ENCODE results near the gene TMPRSS12.
A peak's percentile ranks its signal among the peaks of the same experiment; 100 is the strongest.

The TMPRSS12 gene

DNA sequence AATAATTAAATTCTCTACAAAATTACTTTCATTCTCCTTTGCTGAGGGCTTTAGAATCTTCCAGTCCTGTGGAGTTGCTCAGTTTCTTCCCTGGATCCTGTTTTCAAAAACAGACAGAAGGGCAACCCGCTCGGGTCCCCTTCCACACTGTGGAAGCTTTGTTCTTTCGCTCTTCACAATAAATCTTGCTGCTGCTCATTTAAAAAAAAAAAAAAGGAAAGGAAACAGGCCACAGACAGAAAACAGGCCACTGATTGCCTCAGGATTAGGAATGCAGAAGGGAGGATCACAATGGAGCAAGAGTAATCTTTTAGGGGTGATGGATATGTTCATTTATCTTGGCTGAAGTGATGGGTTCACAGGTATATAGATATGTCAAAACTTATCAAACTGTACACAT lies 80.1 kb downstream of the TMPRSS12 start:
- in situ Hi-C loops (cut with MboI; ENCODE audit: low sequenced_read_pairs, unreplicated experiment): no loop called here
- no peak for DNase-seq (ENCODE audit: low spot score)
- TF ChIP-seq, protein P1, sequence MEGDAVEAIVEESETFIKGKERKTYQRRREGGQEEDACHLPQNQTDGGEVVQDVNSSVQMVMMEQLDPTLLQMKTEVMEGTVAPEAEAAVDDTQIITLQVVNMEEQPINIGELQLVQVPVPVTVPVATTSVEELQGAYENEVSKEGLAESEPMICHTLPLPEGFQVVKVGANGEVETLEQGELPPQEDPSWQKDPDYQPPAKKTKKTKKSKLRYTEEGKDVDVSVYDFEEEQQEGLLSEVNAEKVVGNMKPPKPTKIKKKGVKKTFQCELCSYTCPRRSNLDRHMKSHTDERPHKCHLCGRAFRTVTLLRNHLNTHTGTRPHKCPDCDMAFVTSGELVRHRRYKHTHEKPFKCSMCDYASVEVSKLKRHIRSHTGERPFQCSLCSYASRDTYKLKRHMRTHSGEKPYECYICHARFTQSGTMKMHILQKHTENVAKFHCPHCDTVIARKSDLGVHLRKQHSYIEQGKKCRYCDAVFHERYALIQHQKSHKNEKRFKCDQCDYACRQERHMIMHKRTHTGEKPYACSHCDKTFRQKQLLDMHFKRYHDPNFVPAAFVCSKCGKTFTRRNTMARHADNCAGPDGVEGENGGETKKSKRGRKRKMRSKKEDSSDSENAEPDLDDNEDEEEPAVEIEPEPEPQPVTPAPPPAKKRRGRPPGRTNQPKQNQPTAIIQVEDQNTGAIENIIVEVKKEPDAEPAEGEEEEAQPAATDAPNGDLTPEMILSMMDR (IDR thresholded peaks at IDR 0.05; ENCODE audit: borderline replicate concordance, control extremely low read depth, extremely low read depth, insufficient read depth, missing control alignments): no peak

DNA sequence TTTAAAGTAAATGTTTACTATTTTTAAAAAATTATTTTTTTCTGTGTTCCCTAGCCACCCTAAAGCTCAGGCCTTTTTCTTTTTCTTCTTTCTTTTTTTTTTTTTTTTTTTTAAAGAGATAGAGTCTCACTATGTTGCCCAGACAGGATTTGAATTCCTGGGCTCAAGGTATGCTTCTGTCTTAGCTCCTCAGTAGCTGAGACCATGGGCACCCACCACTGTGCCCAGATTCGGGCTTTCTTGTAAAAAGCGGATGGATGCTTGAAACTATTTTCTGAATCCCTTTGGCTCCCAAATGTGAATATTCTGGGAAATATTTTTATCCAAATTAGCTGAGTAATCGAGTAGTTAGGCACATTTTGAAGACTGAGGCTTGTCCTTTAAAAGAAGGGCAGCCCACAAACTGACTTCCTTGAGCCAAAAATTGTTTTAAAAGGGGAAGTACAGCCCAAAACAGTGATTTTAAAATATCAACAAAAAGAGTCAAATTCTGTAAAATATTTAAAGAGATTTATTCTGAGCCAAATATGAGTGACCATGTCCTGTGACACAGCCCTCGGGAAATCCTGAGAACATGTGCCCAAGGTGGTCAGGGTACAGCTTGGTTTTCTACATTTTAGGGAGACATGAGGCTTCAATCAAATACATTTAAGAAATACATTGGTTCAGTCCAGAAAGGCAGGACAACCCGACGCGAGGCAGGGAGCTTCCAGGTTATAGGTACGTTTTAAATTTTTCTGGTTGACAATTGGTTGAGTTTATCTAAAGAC lies 80.8 kb downstream of the TMPRSS12 start:
- in situ Hi-C loops (cut with MboI; ENCODE audit: low sequenced_read_pairs, unreplicated experiment): no loop called here
- no peak for DNase-seq (ENCODE audit: low spot score)
- TF ChIP-seq, protein P1 (IDR thresholded peaks at IDR 0.05; ENCODE audit: borderline replicate concordance, control extremely low read depth, extremely low read depth, insufficient read depth, missing control alignments): no peak

DNA sequence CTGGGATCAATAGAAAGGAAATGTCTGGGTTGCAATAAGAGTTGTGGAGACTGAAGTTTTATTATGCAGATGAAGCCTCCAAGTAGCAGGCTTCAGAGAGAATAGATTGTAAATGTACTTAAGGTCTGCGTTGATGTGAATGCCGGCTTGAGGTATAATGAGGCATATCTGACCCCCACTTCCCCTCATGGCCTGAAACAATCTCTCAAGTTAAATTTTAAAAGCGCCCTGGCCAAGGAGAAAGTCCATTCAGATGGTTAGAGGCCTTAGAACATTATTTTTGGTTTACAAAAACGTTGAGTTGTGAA lies 81.4 kb downstream of the TMPRSS12 start:
- TF ChIP-seq, protein P1 (IDR thresholded peaks at IDR 0.05; ENCODE audit: borderline replicate concordance, control extremely low read depth, extremely low read depth, insufficient read depth, missing control alignments): no peak
- no peak for DNase-seq (ENCODE audit: low spot score)
- in situ Hi-C loops (cut with MboI; ENCODE audit: low sequenced_read_pairs, unreplicated experiment): no loop called here

DNA sequence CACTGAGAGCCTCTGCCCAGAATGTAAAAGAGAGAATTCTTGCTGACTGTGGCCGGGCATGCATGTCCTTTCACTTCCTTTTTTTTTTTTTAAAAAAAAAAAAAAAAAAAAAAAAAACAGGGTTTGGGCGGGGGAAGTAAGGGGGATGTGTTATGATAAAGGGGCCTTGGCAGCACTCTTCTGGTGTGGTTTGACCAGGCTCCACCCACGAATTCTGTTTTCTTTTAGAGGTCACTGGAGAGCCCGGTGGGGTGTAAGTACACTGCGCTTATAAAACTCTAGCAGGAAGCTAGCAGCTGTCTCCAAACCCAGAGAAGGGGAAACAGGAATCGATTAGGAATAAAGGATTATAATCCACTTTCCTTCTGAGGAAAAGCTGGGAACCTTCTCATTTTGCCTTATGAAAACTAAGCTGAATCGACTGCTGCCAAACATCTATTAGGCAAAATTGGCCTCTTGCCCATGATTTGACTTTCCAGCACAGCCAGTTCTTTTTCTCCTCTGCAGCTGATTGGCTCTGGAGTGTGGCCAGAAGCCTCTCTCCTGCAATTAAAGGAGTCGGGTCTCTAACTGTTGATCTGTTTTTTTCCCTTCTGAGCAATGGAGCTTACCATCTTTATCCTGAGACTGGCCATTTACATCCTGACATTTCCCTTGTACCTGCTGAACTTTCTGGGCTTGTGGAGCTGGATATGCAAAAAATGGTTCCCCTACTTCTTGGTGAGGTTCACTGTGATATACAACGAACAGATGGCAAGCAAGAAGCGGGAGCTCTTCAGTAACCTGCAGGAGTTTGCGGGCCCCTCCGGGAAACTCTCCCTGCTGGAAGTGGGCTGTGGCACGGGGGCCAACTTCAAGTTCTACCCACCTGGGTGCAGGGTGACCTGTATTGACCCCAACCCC lies 82.0 kb downstream of the TMPRSS12 start:
- peak; percentile 68 for DNase-seq (ENCODE audit: low spot score)
- TF ChIP-seq, protein P1 (IDR thresholded peaks at IDR 0.05; ENCODE audit: borderline replicate concordance, control extremely low read depth, extremely low read depth, insufficient read depth, missing control alignments): no peak
- in situ Hi-C loops (cut with MboI; ENCODE audit: low sequenced_read_pairs, unreplicated experiment): no loop called here

DNA sequence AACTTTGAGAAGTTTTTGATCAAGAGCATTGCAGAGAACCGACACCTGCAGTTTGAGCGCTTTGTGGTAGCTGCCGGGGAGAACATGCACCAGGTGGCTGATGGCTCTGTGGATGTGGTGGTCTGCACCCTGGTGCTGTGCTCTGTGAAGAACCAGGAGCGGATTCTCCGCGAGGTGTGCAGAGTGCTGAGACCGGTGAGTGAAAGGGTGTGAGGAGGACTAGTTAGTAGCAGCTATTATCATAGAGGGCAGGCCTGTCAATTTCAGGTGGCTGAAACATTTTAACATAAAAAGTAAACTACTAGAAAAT lies 82.6 kb downstream of the TMPRSS12 start:
- in situ Hi-C loops (cut with MboI; ENCODE audit: low sequenced_read_pairs, unreplicated experiment): no loop called here
- TF ChIP-seq, protein P1 (IDR thresholded peaks at IDR 0.05; ENCODE audit: borderline replicate concordance, control extremely low read depth, extremely low read depth, insufficient read depth, missing control alignments): no peak
- DNase-seq (ENCODE audit: low spot score): no peak

DNA sequence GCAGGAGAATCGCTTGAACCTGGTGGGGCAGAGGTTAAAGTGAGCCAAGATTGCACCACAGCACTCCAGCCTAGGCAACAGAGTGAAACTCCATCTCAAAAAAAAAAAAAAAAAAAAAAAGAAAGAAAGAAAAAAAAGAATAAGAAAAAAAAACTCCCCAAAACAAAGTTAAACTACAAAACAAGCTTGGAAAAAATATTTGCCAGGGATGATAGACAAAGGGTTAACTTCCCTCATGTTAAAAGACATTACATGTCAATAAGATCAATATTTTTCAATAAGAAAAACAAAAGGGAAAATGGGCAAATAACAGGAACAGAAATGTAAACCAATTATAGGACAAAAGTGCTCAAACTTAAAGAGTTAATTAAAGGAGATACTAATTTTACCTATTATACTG lies 83.2 kb downstream of the TMPRSS12 start:
- no peak for DNase-seq (ENCODE audit: low spot score)
- in situ Hi-C loops (cut with MboI; ENCODE audit: low sequenced_read_pairs, unreplicated experiment): no loop called here
- TF ChIP-seq, protein P1 (IDR thresholded peaks at IDR 0.05; ENCODE audit: borderline replicate concordance, control extremely low read depth, extremely low read depth, insufficient read depth, missing control alignments): no peak
